SK-N-SH (cell line): Measurements from ENCODE around the gene MAP1LC3B.

Experiments used
- CTCF ChIP-seq: fragments of 200-600 bp; sonication (generic); IDR thresholded peaks from 2 replicates; pipeline ENCODE4 v1.6.1; 2017; ENCODE audit warnings: antibody characterized with exemption, mild to moderate bottlenecking, moderate library complexity
- EP300 ChIP-seq, 2 experiments: IDR thresholded peaks; 2 replicates each; pipeline versions ENCODE4 v1.4.0 to v1.6.1; 2012; ENCODE audit warnings: borderline replicate concordance in 1 of 2, low read depth in 1 of 2, low read length in 1 of 2
- GABPA ChIP-seq: IDR thresholded peaks from 2 replicates; pipeline ENCODE4 v1.4.0; 2012; ENCODE audit warnings: low read depth, mild to moderate bottlenecking
- JUND ChIP-seq: IDR thresholded peaks from 2 replicates; pipeline ENCODE4 v1.4.0; 2012
- MAX ChIP-seq: IDR thresholded peaks from 2 replicates; pipeline ENCODE4 v1.4.0; 2012; ENCODE audit warnings: low read depth
- NRF1 ChIP-seq: IDR thresholded peaks from 2 replicates; pipeline ENCODE4 v1.6.1; 2012; ENCODE audit warnings: low read depth, mild to moderate bottlenecking, low read length
- POLR2AphosphoS5 ChIP-seq: IDR thresholded peaks from 2 replicates; pipeline ENCODE4 v1.6.1; 2012; ENCODE audit warnings: low read depth, low read length
- RAD21 ChIP-seq: IDR thresholded peaks from 2 replicates; pipeline ENCODE4 v1.6.1; 2012; ENCODE audit warnings: mild to moderate bottlenecking, low read length
- REST ChIP-seq: IDR thresholded peaks from 2 replicates; pipeline ENCODE4 v1.6.1; 2012; ENCODE audit warnings: mild to moderate bottlenecking, low read depth, low read length, moderate library complexity
- RFX5 ChIP-seq: IDR thresholded peaks from 2 replicates; pipeline ENCODE4 v1.6.1; 2012; ENCODE audit warnings: mild to moderate bottlenecking, improper control_type of control experiment, low read length
- TAF1 ChIP-seq: IDR thresholded peaks from 2 replicates; pipeline ENCODE4 v1.6.1; 2012; ENCODE audit warnings: low read depth, mild to moderate bottlenecking, low read length, moderate library complexity, borderline replicate concordance
- YY1 ChIP-seq: IDR thresholded peaks from 2 replicates; pipeline ENCODE4 v1.4.0; 2012; ENCODE audit warnings: low read depth, mild to moderate bottlenecking

GRCh38 chr16:87347932-87348615, 44.1 kb upstream of the MAP1LC3B start:
- no peak for TF ChIP-seq CTCF
- TF ChIP-seq RAD21 = no peak
- TF ChIP-seq EP300 (IDR thresholded peaks at IDR 0.05; ENCODE audit: borderline replicate concordance in 1 of 2, low read depth in 1 of 2, low read length in 1 of 2) = no peak
- no peak for TF ChIP-seq MAX
- no peak for TF ChIP-seq POLR2AphosphoS5
- no peak for TF ChIP-seq JUND
- TF ChIP-seq REST = no peak
- no peak for TF ChIP-seq RFX5
- TF ChIP-seq YY1 = no peak
- TF ChIP-seq GABPA = no peak
- TF ChIP-seq TAF1 = no peak
- no peak for TF ChIP-seq NRF1
